SK-N-SH treated with all-trans-retinoic acid at 6 μM for 48 hours (cell line): ENCODE data around the gene KCNMA1.

ENCODE experiments used
- PATZ1 ChIP-seq: fragments of 250-450 bp; sonication (Bioruptor Pico); IDR thresholded peaks from 2 replicates; pipeline ENCODE4 v1.8.0; 2020; ENCODE audit warnings: mild to moderate bottlenecking, moderate library complexity, borderline replicate concordance
- PPARA ChIP-seq: fragments of 250-450 bp; sonication (Bioruptor Pico); IDR thresholded peaks from 2 replicates; pipeline ENCODE4 v1.5.0; 2020; ENCODE audit warnings: mild to moderate bottlenecking, borderline replicate concordance

- TF ChIP-seq PATZ1 (CRISPR knock-in tag): no peak
- TF ChIP-seq PPARA: no peak
Measured at GRCh38 chr10:77361831-77362230, 275.8 kb downstream of the KCNMA1 start.
